ENCODE measurements around the gene EEF2K.
"Not testable (repeated sequence)": the region's sequence is repeated elsewhere in the genome, so short reads cannot be mapped to it uniquely, and the experiment has no call there.

EEF2K gene

DNA sequence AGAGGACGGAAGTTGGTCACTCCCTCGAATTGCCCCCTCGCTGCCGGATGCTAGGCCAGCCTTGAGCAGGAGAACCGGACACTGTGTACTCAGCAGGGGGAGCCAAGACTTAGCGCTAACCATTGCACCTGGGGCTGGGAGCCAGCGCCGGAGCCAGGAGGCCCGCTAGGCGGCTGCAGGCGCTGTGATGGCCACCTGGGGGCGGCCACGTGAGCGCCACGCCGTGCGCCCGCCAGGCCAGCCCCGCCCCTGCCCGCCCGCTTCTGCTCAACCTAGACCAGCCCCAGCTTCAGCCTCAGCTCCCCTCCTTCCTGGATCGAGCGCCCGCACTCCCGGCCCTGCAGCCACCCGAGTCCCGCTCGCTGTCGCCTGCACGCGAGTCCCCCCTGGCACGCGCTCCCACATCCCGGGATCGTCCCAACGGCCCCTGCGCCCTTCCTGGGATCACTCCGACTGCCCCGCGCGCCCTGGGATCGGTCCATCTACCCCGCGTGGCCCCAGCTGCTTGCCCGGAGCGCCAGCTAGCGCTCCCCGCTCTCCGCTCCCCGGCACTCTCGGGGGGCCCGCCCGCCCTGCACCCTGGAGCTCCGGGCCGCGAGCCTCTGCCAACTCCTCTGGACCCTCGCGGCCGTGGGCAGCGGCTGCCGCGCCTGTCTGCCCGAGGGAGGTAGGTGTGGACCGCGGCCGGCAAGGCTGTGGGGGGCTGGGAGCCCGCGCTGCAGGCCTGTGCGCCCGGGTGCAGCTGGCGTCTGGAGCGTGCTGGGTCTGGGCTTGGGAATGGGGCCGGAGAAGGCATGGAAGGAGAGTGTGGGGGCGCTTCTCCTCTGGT, at the start of gene EEF2K:
Gene EEF2K (plus strand): TSS at position 266 of the 829 bp plus-strand sequence. CDS start 19,452 bp downstream, outside the sequence.
- DNase-seq = peak; percentile 86

DNA sequence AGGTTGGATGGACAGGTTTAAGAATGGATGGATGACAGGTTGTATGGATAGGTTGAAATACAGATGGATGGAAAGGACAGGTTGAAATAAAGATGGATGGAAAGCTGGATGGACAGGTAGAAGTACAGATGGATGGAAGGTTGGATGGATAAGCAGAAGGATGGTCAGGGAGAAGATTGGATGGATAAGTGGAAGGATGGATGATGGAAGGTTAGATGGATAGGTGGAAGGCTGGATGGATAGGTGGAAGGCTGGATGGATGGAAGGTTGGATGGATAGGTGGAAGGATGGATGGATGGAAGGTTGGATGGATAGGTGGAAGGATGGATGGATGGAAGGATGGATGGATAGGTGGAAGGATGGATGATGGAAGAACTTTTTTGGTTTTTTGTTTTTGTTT, 44.7 kb upstream of the EEF2K start:
- DNase-seq = no peak

DNA sequence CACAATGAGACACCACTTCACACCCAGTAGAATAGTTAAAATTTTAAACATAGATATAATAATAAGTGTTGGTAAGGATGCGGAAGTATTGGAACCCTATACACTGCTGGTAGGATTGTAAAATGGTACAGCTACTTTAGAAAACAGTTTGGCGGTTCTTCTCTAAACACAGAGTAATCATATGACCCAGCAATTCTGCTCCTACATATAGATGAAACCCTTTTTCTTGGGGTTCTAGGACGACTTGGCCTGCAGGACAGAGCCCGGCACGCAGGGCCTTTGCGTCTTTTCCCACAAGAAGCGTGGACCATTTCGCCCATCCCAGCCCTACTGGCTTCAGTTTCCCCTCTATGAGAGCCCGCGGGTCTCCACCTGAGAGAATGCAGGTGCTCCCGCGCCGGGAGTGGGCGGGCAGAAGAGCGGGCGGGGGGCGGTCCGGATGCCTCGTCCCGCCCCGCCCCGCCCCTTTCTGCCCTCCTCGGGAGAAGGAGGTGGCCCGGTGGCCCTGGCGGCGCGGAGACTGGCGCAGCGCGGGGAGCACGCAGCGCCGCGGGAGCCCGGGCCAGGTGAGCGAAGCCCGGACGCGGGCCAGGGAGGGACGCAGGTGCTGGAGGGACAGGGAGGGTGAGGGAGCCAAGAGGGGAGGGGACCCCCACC, 44.0 kb upstream of the EEF2K start, which contains the start of gene SDR42E2:
Gene SDR42E2 (plus strand): TSS at position 508 of the 657 bp plus-strand sequence. CDS start 3,077 bp downstream, outside the sequence.
- peak; percentile 55 for DNase-seq

DNA sequence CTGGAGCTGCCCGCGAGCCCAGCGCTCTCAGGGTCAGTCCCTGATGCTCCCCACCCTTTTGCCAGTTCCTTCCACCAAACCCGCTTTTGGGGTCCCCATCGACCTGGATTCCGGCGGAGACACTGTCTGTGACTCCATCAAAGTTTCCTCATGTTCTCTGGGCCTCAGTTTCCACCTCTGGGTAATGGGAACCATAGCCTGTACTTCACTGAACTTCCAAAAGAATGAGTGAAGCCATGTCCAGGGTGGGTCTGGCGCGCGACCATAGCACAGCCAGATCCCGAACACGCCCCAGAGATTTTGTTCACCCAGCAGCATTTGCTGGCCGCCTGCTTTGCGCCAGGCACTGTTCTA, 43.4 kb upstream of the EEF2K start:
- DNase-seq = no peak

DNA sequence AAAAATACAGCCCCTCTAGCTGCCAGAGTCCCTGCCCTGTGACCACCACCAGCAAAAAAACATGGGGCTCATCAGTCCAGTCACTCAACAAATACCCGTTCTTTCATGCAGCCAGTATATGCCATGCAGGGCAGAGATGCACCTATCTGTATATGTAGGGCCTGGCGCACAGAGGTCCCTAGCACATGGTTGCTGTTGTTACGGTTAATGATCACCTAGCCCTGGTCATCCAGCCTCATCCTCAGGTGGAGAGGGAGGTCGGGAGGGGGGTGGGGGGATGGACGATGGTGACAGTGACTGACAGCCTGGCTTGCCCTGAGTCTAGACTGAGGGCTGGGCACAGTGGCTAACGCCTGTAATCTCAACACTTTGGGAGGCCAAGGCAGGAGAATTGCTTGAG, 42.3 kb upstream of the EEF2K start:
- no peak for DNase-seq

DNA sequence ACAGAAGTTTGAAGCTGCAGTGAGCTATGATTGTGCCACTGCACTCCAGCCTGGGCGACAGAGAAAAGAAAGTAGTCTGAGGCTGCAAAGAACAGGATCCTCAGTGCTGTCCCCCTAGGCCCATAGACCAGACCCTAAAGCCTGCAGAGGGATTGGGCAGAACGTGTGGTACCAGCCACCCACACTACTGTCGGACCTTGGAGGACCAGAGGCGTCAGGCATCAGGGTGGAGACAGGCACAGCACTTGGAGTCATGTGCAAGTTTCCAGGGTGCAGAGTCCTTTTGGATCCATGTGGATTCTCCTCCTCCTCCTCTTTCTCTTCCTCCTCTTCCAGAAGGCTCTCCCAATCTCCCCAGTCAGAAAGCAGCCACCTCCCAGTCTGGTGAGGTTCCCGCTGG, 41.6 kb upstream of the EEF2K start:
- DNase-seq = no peak

DNA sequence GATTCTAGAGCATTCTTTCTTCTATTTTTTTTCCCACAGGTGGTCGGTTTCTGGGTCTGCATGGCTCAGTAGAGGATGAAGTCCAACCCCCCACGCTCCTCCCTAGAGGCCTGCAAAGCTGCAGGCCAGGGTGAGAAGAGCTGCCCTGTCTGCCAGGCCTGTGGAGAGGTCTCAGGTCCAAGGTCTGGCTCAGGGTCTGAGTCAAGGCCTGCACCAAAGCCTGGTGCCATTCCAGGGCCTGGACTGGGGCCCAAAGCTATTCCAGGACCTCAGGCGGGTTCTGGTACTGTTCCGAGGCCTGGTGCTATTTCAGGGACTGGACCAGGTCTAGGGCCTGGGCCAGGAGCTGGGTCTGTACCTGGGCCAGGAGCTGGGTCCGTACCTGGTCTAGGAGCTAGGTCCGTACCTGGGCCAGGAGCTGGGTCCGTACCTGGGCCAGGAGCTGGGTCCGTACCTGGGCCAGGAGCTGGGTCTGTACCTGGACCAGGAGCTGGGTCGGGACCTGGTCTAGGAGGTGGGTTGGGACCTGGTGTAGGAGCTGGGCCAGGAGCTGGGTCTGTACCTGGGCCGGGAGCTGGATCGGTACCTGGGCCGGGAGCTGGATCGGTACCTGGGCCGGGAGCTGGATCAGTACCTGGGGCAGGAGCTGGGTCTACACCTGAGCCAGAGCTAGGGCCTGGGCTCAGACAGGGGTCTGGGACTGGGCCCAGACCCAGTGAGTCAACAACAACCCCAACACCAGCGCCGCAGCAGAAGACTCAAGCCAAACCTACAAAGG, 40.4 kb upstream of the EEF2K start:
- DNase-seq = no peak

DNA sequence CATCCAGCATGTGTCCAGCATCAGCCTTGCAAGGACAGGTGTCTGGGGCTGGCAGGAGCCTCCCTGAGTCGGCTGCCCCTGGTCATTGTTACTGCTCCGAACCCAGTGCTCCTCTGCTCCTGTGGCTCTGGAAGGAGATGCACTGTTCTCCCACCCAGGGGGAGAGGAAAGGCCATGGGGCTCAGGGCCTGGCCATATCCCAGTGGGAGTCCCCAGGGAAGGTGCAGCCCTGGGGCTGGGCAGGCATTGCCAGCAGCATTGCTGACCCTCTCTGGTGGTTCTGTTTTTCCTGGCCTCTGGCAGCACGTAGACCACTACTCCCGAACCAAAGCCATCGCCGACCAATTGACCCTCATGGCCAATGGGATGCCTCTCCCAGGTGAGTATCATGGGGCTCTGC, 34.1 kb upstream of the EEF2K start:
- DNase-seq = no peak

DNA sequence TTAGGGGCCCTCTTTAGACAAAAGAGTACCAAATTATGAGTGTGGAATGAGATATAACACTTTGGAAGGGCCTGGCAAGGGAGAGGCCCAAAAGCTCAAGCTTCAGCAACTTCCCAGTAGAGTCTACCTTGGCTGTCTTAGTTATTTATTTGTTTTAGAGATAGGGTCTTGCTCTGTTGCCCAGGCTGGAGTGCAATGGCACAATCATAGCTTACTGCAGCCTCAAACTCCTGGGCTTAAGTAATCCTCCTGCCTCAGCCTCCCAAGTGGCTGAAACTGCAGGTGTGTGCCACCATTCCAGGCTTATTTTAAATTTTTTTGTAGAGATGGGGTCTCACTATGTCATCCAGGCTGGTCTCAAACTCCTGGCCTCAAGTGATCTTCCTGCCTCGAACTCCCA, 33.4 kb upstream of the EEF2K start:
- DNase-seq = not testable (repeated sequence)

DNA sequence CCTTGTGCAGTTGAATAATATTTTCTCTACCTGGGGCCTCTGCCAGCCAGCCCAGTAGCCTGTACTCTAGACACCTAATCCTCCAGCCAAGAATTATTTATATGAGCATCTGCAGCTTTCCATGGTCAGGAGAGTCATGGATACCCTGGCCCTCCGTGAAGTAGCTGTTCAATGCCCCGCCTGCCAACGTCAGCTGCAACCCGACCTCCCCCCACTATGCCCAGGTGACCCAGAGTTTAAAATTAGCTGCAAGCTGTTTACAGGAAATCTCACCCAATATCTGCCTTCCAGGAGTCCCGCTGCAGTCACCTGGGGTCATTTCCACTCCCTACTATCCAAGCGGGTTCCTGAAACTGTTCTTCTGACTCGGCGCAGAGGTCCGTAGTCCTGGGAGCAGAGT, 31.4 kb upstream of the EEF2K start:
- DNase-seq = no peak

DNA sequence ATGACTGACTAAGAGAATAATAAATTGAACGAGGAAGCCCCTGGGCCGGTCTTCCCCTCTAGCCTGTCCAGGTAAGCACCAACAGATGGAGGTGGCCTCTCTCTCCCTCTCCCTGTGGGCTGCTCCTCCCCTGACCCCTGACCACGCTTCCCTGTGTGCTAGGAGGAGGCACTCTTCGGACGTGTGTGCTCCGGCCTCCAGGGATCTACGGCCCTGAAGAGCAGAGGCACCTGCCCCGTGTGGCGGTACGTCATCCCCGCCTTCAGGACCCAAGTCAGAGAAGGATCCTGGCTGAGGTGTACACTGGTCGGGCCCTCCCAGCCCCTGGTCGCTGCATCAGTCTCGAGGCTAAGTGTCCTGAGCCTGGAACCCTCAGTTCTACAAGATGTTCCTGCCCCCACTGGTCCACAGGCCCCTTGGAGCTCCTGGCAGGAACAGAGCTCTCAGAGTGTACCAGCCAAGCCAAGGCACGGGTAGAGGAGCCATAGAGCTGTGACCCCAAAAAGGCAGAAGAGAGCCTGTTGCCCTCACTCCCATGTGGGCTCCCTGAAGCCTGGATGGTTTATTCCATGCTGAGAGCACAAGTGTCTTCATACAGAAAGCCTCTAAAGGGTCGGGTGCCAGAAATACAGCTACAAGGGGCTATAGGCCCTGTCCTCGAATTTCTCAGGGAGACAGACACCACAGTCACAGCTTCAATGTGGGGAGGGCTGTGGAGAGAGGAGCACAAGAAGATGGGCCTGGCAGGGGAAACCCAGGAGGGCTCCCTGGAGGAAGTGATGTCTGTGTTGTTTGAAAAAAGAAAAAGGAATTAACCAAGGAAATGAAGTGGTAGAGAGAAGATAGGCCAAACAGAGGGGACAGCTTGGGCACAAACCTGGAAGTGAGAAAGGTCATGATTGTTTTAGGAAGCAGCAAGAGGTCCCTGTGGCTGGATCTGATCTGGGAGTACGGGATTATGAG, 27.8 kb upstream of the EEF2K start:
- no peak for DNase-seq

DNA sequence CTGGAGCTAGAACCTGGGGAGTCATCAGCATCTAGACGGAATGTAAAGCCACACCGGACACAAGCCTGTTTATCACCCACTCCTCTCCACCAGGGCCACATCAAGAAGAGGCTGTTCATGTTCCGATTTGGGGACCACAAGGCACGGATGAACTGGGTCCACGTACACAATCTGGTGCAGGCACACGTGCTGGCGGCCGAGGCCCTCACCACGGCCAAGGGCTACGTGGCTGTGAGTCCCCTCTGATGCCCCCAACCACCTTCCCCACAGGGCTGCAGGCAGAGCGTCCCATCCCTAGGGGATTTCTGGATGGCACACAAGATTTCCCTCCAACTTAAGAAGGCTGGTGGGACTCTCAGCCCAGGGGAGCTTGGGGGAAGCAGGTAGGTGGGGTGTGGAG, 24.7 kb upstream of the EEF2K start:
- no peak for DNase-seq

DNA sequence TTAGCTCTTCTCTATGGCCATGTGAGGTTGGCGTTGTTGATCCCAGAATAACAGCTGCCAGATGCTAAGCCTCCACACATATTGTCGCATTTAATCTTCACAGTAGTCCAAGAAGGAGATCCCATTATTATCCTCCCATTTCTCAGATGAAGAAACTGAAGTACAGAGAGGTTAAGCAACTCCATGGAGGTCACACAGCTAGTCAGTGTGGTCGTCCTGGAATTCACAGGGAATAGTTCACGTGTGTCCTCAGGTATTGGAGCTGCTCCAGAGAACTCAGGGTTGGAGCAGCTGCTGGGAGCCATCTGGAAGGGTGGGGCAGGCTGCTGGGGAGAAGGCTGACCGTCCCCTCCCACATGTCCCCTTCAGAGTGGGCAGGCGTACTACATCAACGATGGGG, 24.2 kb upstream of the EEF2K start:
- DNase-seq = no peak

DNA sequence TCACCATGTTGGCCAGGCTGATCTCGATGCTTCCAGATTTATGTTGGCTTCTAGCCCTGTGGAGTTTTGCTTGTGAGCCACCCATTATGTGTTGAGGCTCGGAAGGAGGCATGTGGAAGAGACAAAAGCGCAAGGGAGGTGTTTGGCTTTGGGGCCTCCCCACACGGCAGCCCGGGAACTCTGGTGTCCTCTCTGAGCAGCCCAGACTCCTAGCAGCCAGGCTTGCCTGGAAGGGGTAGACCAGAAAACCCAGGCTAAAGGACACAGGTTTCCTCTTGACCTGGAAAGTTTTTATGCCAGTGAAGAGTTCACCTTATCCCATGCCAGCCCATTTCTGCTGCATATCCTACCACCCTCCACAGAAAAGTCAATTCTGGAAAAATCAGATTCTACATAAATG, 22.7 kb upstream of the EEF2K start:
- DNase-seq = no peak

DNA sequence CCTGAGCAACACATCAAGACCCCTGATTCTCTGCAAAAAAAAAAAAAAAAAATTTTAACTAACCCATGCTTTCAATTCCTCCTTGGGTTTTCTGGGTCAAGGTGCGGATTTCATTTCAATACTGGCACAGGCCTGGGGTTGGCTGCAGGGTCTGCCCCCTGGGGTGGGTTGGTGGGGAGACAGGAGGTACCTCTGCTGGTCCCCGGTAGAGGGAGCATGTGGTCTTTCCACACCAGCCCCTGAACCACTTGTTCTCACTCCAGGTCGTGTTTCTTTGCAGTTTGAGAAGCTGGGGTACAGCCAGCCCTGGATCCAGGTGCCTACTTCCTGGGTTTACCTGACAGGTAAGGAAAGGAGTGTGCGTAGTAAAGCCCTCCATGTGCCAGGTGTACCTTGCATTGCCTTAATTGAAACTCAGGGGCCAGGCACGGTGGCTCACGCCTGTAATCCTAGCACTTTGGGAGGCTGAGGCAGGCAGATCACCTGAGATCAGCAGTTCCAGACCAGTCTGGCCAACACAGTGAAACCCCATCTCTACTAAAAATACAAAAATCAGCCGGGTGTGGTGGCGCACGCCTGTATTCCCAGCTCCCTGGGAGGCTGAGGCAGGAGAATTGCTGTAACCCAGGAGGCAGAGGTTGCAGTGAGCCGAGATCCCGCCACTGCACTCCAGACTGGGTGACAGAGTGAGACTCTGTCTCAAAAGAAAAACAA, 22.0 kb upstream of the EEF2K start:
- no peak for DNase-seq

DNA sequence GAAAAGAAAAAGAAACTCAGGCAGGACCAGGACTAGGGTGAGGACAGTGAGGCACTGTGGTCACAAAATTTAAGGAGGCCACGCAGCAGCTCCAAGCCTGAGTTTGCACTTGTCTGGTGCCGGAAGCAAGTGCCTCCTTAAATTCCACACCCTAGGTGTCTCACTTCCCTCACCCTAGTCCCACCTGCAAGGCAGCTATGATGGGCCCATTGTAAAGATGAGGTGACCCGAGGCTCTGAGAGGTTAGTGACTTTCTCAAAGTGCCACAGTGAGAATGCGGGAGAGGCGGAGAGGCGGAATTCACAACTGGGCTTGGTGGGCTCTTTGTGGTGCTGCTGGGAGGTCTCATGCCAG, 21.5 kb upstream of the EEF2K start:
- DNase-seq = no peak

DNA sequence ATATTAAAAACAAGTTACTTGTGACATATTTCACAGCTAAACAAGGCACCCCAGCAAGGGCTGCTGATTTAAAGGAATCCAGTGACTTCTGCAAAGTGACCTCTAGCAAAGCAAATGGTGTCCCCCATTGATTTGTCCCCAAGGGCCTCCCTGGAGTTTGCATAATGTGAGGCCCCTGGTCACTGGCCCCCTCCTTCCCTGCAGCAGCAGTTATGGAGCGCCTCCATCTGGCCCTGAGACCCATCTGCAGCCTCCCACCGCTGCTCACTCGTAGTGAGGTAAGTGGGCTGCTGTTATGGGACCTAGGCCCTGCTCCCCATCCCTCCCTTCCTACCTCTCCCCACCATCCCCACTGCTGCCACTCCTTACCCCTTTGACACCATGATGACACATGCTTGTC, 19.6 kb upstream of the EEF2K start:
- DNase-seq = no peak

DNA sequence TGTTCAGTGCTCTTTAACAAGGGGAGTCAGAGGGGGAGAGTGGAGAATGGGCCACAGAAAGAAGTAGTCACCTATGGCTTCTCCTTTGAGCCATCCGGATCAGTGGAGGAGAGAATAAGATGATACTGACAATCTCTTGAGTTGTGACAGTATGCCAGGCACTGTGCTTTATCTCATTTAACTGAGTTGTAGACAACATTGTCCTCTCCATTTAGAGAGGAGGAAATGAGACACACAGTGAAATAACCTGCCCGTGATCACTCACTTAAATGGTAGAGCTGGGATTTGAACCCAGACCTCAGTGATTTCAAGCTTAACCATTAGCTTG, 17.8 kb upstream of the EEF2K start:
- DNase-seq = no peak

DNA sequence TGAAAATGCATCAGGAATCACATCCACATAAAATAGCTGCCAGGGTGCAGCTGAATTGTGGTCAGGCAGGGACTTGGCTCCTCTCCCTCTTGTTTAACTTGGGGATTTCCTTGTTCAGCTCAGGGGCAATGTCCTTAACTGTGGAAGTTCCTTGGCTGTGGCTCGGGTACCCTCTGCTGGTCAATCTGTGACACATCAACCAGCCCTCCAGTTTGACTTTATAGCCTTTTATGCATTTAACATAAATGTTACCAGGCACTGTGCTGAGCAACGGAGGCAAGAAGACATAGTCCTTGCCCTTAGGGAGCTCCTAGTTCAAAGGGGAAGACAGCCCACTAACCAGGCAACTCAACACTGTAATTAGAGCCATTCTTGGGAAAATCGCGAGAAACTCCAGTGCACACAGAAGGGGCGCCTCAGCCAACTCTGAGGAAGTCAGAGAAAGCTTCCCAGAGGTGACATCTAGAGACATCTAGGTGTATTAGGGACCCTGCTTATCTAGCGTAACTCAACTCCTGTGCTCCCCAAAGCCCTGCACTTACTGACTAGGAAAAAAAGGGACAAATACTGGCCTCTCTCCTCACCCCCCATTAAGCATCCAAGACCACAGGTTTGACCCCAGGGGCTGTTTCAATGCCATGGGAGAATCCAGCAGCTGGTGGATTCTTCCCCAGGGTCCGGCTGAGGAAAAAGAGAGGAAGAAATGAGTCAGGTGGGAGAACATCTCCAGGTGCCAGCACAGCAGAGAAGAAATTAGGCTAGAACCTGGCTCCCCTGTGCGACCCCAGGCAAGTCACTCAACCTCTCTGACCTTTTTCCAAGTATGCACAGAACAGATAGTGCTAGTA, 17.3 kb upstream of the EEF2K start:
- peak; percentile 64 for DNase-seq

DNA sequence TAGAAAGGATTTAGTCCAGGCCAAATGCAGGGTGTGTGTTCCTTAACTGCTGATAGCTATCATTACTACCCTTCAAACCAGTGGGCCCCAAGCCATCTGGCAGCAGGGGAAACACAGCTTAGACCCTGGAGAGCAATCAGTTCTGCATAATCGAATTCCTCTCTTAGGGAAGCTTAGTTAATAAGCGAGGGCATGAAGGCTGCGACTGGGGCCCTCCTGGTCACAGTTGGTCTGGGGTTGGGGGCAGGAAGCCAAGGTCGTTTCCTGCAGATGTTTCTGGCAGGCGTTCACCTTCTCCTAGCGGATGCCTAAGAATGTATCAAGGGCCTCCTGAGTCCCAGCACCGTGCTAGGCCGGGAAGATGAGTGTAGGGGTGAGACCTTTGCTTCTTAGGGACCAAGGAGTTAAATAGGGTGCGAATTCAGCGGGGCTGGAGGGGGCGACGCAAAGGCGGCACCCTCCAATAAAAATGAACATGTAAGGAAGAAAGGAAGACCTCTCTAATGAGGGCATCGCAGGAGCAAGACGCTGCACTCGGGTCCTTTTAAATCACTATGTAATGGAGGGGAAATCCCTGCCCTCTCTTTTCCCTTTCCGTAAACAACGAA, 16.5 kb upstream of the EEF2K start:
- DNase-seq = peak; percentile 36
